ENCODE measurements around the gene KCNIP3.

Gene KCNIP3

GRCh38 chr2:95281786-95282185 is 15.4 kb upstream of the KCNIP3 start:
- Histone ChIP-seq H3K4me2 (ENCODE audit: insufficient read depth, low read length, poor library complexity, severe bottlenecking) (no peak overlapping the region), H2AFZ (ENCODE audit: low read length) (no peak overlapping the region), H3K4me3 (ENCODE audit: low read length in 2 of 2) (no peak overlapping the region), H3K4me1 (ENCODE audit: control insufficient read depth in 2 of 2, insufficient read depth in 1 of 2, low read depth in 1 of 2, low read length in 2 of 2) (no peaks in the 10 kb centered on the region), H2BK120ac (ENCODE audit: low read depth, low read length) (no peak overlapping the region), H2BK12ac (ENCODE audit: low read length) (no peak overlapping the region), H3K23ac (ENCODE audit: low read depth, low read length, poor library complexity) (no peak overlapping the region), H4K8ac (ENCODE audit: low read depth, low read length) (no peak overlapping the region), H3K36me3 (replicated peaks in 1 of 2; ENCODE audit: control insufficient read depth in 2 of 2, insufficient read depth in 2 of 2, low read length in 2 of 2) (no peaks in the 10 kb centered on the region), H2BK15ac (ENCODE audit: low read length) (no peak overlapping the region), H3K4ac (ENCODE audit: low read length) (no peak overlapping the region), H3K79me1 (ENCODE audit: low read depth, low read length) (no peaks in the 10 kb centered on the region), H3K14ac (ENCODE audit: low read length) (no peak overlapping the region), H3K27me3 (ENCODE audit: control insufficient read depth in 3 of 3, insufficient read depth in 3 of 3, low read depth in 1 of 3, low read length in 3 of 3) (no peaks in the 10 kb centered on the region), H2BK5ac (ENCODE audit: low read length) (no peak overlapping the region), H3K9me3 (replicated peaks in 1 of 2; ENCODE audit: control insufficient read depth in 2 of 2, insufficient read depth in 1 of 2, low read depth in 1 of 2, low read length in 2 of 2) (no peaks in the 10 kb centered on the region), H3K27ac (replicated peaks; ENCODE audit: low read length) (no peak overlapping the region), H3K9ac (ENCODE audit: low read depth, low read length, poor library complexity) (no peak overlapping the region), H2AK5ac (ENCODE audit: low read depth, low read length) (no peak overlapping the region), H3K18ac (ENCODE audit: low read length) (no peak overlapping the region), H4K91ac (ENCODE audit: low read depth, low read length, poor library complexity) (no peak overlapping the region)
- WGBS, 2 donors (ENCODE audit: extremely low coverage in 2 of 2, insufficient read length in 2 of 2, insufficient replicate concordance in 1 of 2), result no CpG with 5 or more reads among the region's 8 CpGs
- no peak for DNase-seq (ENCODE audit: low spot score)

GRCh38 chr2:95282458-95282857 is 14.7 kb upstream of the KCNIP3 start:
- Histone ChIP-seq H3K79me1 (ENCODE audit: low read depth, low read length) (no peaks in the 10 kb centered on the region), H4K91ac (ENCODE audit: low read depth, low read length, poor library complexity) (no peak overlapping the region), H3K27ac (replicated peaks; ENCODE audit: low read length) (no peak overlapping the region), H3K18ac (ENCODE audit: low read length) (peak overlapping the region; percentile 76), H3K4me2 (ENCODE audit: insufficient read depth, low read length, poor library complexity, severe bottlenecking) (no peak overlapping the region), H3K4me1 (ENCODE audit: control insufficient read depth in 2 of 2, insufficient read depth in 1 of 2, low read depth in 1 of 2, low read length in 2 of 2) (peaks cover 0 to 2% of the 10 kb centered on the region in 2 donors), H3K14ac (ENCODE audit: low read length) (peak overlapping the region; percentile 71), H3K4ac (ENCODE audit: low read length) (peak overlapping the region; percentile 84), H2BK120ac (ENCODE audit: low read depth, low read length) (no peak overlapping the region), H2AFZ (ENCODE audit: low read length) (no peak overlapping the region), H2BK12ac (ENCODE audit: low read length) (peak overlapping the region; percentile 41), H3K9me3 (replicated peaks in 1 of 2; ENCODE audit: control insufficient read depth in 2 of 2, insufficient read depth in 1 of 2, low read depth in 1 of 2, low read length in 2 of 2) (no peaks in the 10 kb centered on the region), H2BK5ac (ENCODE audit: low read length) (no peak overlapping the region), H3K27me3 (ENCODE audit: control insufficient read depth in 3 of 3, insufficient read depth in 3 of 3, low read depth in 1 of 3, low read length in 3 of 3) (no peaks in the 10 kb centered on the region), H3K4me3 (ENCODE audit: low read length in 2 of 2) (peak overlapping the region in 1 of 2 donors; percentile 56), H3K36me3 (replicated peaks in 1 of 2; ENCODE audit: control insufficient read depth in 2 of 2, insufficient read depth in 2 of 2, low read length in 2 of 2) (no peaks in the 10 kb centered on the region), H3K9ac (ENCODE audit: low read depth, low read length, poor library complexity) (no peak overlapping the region), H3K23ac (ENCODE audit: low read depth, low read length, poor library complexity) (peak overlapping the region; percentile 50), H4K8ac (ENCODE audit: low read depth, low read length) (no peak overlapping the region), H2AK5ac (ENCODE audit: low read depth, low read length) (no peak overlapping the region), H2BK15ac (ENCODE audit: low read length) (peak overlapping the region; percentile 37)
- no peak for DNase-seq (ENCODE audit: low spot score)
- no CpG with 5 or more reads among the region's 3 CpGs for WGBS, 2 donors (ENCODE audit: extremely low coverage in 2 of 2, insufficient read length in 2 of 2, insufficient replicate concordance in 1 of 2)

- Histone ChIP-seq H3K9ac (ENCODE audit: low read depth, low read length, poor library complexity) (no peak overlapping the region), H3K23ac (ENCODE audit: low read depth, low read length, poor library complexity) (no peak overlapping the region), H4K8ac (ENCODE audit: low read depth, low read length) (no peak overlapping the region), H3K79me1 (ENCODE audit: low read depth, low read length) (no peaks in the 10 kb centered on the region), H3K27ac (replicated peaks; ENCODE audit: low read length) (no peak overlapping the region), H3K4me2 (ENCODE audit: insufficient read depth, low read length, poor library complexity, severe bottlenecking) (no peak overlapping the region), H3K4me1 (ENCODE audit: control insufficient read depth in 2 of 2, insufficient read depth in 1 of 2, low read depth in 1 of 2, low read length in 2 of 2) (peaks cover 0 to 2% of the 10 kb centered on the region in 2 donors), H3K18ac (ENCODE audit: low read length) (no peak overlapping the region), H3K4me3 (ENCODE audit: low read length in 2 of 2) (no peak overlapping the region), H2AFZ (ENCODE audit: low read length) (no peak overlapping the region), H2AK5ac (ENCODE audit: low read depth, low read length) (no peak overlapping the region), H4K91ac (ENCODE audit: low read depth, low read length, poor library complexity) (no peak overlapping the region), H3K27me3 (ENCODE audit: control insufficient read depth in 3 of 3, insufficient read depth in 3 of 3, low read depth in 1 of 3, low read length in 3 of 3) (no peaks in the 10 kb centered on the region), H3K4ac (ENCODE audit: low read length) (no peak overlapping the region), H3K36me3 (replicated peaks in 1 of 2; ENCODE audit: control insufficient read depth in 2 of 2, insufficient read depth in 2 of 2, low read length in 2 of 2) (no peaks in the 10 kb centered on the region), H2BK5ac (ENCODE audit: low read length) (no peak overlapping the region), H2BK12ac (ENCODE audit: low read length) (no peak overlapping the region), H2BK15ac (ENCODE audit: low read length) (peak overlapping the region; percentile 20), H3K14ac (ENCODE audit: low read length) (no peak overlapping the region), H2BK120ac (ENCODE audit: low read depth, low read length) (no peak overlapping the region), H3K9me3 (replicated peaks in 1 of 2; ENCODE audit: control insufficient read depth in 2 of 2, insufficient read depth in 1 of 2, low read depth in 1 of 2, low read length in 2 of 2) (no peaks in the 10 kb centered on the region)
- WGBS, 2 donors (ENCODE audit: extremely low coverage in 2 of 2, insufficient read length in 2 of 2, insufficient replicate concordance in 1 of 2), result no CpG with 5 or more reads among the region's 4 CpGs
- no peak for DNase-seq (ENCODE audit: low spot score)
Measured at GRCh38 chr2:95283562-95283961, 13.6 kb upstream of the KCNIP3 start.

- H3K4me2 ChIP-seq (ENCODE audit: insufficient read depth, low read length, poor library complexity, severe bottlenecking), result no peak overlapping the region
- H3K9ac ChIP-seq (ENCODE audit: low read depth, low read length, poor library complexity), result no peak overlapping the region
- no peak overlapping the region for H2BK120ac ChIP-seq (ENCODE audit: low read depth, low read length)
- H3K27me3 ChIP-seq (ENCODE audit: control insufficient read depth in 3 of 3, insufficient read depth in 3 of 3, low read depth in 1 of 3, low read length in 3 of 3), result no peaks in the 10 kb centered on the region
- H3K4me3 ChIP-seq (ENCODE audit: low read length in 2 of 2), result no peak overlapping the region
- no peaks in the 10 kb centered on the region for H3K79me1 ChIP-seq (ENCODE audit: low read depth, low read length)
- no CpG with 5 or more reads among the region's 13 CpGs for WGBS, 2 donors (ENCODE audit: extremely low coverage in 2 of 2, insufficient read length in 2 of 2, insufficient replicate concordance in 1 of 2)
- no peak overlapping the region for H2AFZ ChIP-seq (ENCODE audit: low read length)
- peaks cover 0 to 5% of the 10 kb centered on the region in 2 donors for H3K4me1 ChIP-seq (ENCODE audit: control insufficient read depth in 2 of 2, insufficient read depth in 1 of 2, low read depth in 1 of 2, low read length in 2 of 2)
- H3K27ac ChIP-seq (replicated peaks; ENCODE audit: low read length), result no peak overlapping the region
- no peak for DNase-seq (ENCODE audit: low spot score)
- H2AK5ac ChIP-seq (ENCODE audit: low read depth, low read length), result no peak overlapping the region
- no peak overlapping the region for H3K4ac ChIP-seq (ENCODE audit: low read length)
- H3K18ac ChIP-seq (ENCODE audit: low read length), result no peak overlapping the region
- no peak overlapping the region for H3K14ac ChIP-seq (ENCODE audit: low read length)
- no peak overlapping the region for H4K91ac ChIP-seq (ENCODE audit: low read depth, low read length, poor library complexity)
- no peak overlapping the region for H2BK12ac ChIP-seq (ENCODE audit: low read length)
- no peaks in the 10 kb centered on the region for H3K9me3 ChIP-seq (replicated peaks in 1 of 2; ENCODE audit: control insufficient read depth in 2 of 2, insufficient read depth in 1 of 2, low read depth in 1 of 2, low read length in 2 of 2)
- peak overlapping the region; percentile 33 for H4K8ac ChIP-seq (ENCODE audit: low read depth, low read length)
- H3K23ac ChIP-seq (ENCODE audit: low read depth, low read length, poor library complexity), result peak overlapping the region; percentile 34
- no peak overlapping the region for H2BK5ac ChIP-seq (ENCODE audit: low read length)
- H2BK15ac ChIP-seq (ENCODE audit: low read length), result no peak overlapping the region
- H3K36me3 ChIP-seq (replicated peaks in 1 of 2; ENCODE audit: control insufficient read depth in 2 of 2, insufficient read depth in 2 of 2, low read length in 2 of 2), result no peaks in the 10 kb centered on the region
Measured at GRCh38 chr2:95284886-95285541, 12.1 kb upstream of the KCNIP3 start.

Data from neuronal stem cell (in vitro differentiated cells).